SK-N-SH (cell line): Measurements from ENCODE around the gene SLC16A12.

ENCODE experiments used
- CTCF ChIP-seq: fragments of 200-600 bp; sonication (generic); IDR thresholded peaks from 2 replicates; pipeline ENCODE4 v1.6.1; 2017; ENCODE audit warnings: antibody characterized with exemption, mild to moderate bottlenecking, moderate library complexity
- POLR2AphosphoS5 ChIP-seq: IDR thresholded peaks from 2 replicates; pipeline ENCODE4 v1.6.1; 2012; ENCODE audit warnings: low read depth, low read length
- REST ChIP-seq: IDR thresholded peaks from 2 replicates; pipeline ENCODE4 v1.6.1; 2012; ENCODE audit warnings: mild to moderate bottlenecking, low read depth, low read length, moderate library complexity
- SIN3A ChIP-seq: IDR thresholded peaks from 2 replicates; pipeline ENCODE4 v1.6.1; 2012; ENCODE audit warnings: low read depth, mild to moderate bottlenecking, low read length, moderate library complexity, borderline replicate concordance
- TF ChIP-seq, protein P1 (sequence below): fragments of 150-350 bp; IDR thresholded peaks from 2 replicates; pipeline ENCODE4 v1.6.1; 2017; ENCODE audit warnings: antibody characterized with exemption, low read length, low read depth, borderline replicate concordance

GRCh38 chr10:89482256-89482655 is 53.1 kb downstream of the SLC16A12 start:
- TF ChIP-seq, protein P1, sequence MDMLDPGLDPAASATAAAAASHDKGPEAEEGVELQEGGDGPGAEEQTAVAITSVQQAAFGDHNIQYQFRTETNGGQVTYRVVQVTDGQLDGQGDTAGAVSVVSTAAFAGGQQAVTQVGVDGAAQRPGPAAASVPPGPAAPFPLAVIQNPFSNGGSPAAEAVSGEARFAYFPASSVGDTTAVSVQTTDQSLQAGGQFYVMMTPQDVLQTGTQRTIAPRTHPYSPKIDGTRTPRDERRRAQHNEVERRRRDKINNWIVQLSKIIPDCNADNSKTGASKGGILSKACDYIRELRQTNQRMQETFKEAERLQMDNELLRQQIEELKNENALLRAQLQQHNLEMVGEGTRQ = no peak
- TF ChIP-seq SIN3A (no peak), REST (no peak), CTCF (no peak), POLR2AphosphoS5 (no peak)
